KMS-11 (cell line): ENCODE results near the gene HTR3E.

ENCODE experiments used
- H2AFZ ChIP-seq: fragments of 200-600 bp; sonication (generic); 2 replicates; pipeline ENCODE4 v1.6.1; 2016; ENCODE audit warnings: antibody characterized with exemption, mixed run types, low read depth
- H3K27ac ChIP-seq: fragments of 200-600 bp; sonication (generic); 2 replicates; pipeline ENCODE4 v1.6.1; 2016; ENCODE audit warnings: mild to moderate bottlenecking, mixed run types
- H3K27me3 ChIP-seq: fragments of 200-600 bp; sonication (generic); 2 replicates; pipeline ENCODE4 v1.6.1; 2017; ENCODE audit warnings: mild to moderate bottlenecking, low read depth, mixed run types, moderate library complexity; ENCODE audit not compliant: insufficient read depth
- H3K36me3 ChIP-seq: fragments of 200-600 bp; sonication (generic); 2 replicates; pipeline ENCODE4 v1.6.1; 2017; ENCODE audit warnings: mild to moderate bottlenecking, mixed run types; ENCODE audit not compliant: insufficient read depth
- H3K4me1 ChIP-seq: fragments of 200-600 bp; sonication (generic); 2 replicates; pipeline ENCODE4 v1.6.1; 2016; ENCODE audit warnings: mild to moderate bottlenecking, low read depth, mixed run types; ENCODE audit not compliant: poor library complexity, severe bottlenecking
- H3K4me2 ChIP-seq: fragments of 200-600 bp; sonication (generic); 2 replicates; pipeline ENCODE4 v1.7.0; 2016; ENCODE audit warnings: mild to moderate bottlenecking, mixed run types
- H3K4me3 ChIP-seq: fragments of 200-600 bp; sonication (generic); IDR thresholded peaks from 2 replicates; pipeline ENCODE4 v1.6.1; 2017; ENCODE audit warnings: low read depth, low read length, mixed read lengths; ENCODE audit not compliant: insufficient read depth
- H3K79me2 ChIP-seq: fragments of 200-600 bp; sonication (generic); 2 replicates; pipeline ENCODE4 v1.6.1; 2016; ENCODE audit warnings: low read depth, mixed run types; ENCODE audit not compliant: insufficient read depth
- H3K9ac ChIP-seq: fragments of 200-600 bp; sonication (generic); 2 replicates; pipeline ENCODE4 v1.6.1; 2016; ENCODE audit warnings: mild to moderate bottlenecking, mixed run types
- H4K20me1 ChIP-seq: fragments of 200-600 bp; sonication (generic); 2 replicates; pipeline ENCODE4 v1.6.1; 2016; ENCODE audit warnings: mild to moderate bottlenecking, mixed run types; ENCODE audit not compliant: insufficient read depth
- TF ChIP-seq, protein P1 (sequence below): fragments of 200-600 bp; sonication (generic); conservative IDR thresholded peaks from 2 replicates; pipeline ENCODE4 v1.6.1; 2017; ENCODE audit warnings: low read depth, mild to moderate bottlenecking, antibody characterized with exemption, low read length, moderate library complexity, mixed read lengths

The HTR3E gene

DNA sequence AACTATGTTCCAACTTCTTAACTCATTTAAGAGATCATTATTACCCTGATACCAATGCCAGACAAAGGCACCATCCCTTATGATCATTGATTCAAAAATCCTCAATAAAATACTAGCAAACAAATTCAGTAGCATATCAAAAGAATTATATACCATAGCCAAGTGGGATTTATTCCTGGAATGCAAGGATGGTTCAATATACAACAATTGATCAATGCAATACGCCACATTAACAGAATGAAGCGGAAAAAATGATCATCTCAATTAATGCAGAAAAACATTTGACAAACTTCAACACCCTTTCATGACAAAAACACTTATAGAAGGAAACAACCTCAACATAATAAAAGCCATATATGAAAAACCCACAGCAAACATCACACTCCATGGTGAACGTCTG lies 4.7 kb upstream of the HTR3E start:
- H4K20me1 ChIP-seq = no peaks in the 10 kb centered on the region
- H3K4me2 ChIP-seq = no peak overlapping the region
- TF ChIP-seq, protein P1, sequence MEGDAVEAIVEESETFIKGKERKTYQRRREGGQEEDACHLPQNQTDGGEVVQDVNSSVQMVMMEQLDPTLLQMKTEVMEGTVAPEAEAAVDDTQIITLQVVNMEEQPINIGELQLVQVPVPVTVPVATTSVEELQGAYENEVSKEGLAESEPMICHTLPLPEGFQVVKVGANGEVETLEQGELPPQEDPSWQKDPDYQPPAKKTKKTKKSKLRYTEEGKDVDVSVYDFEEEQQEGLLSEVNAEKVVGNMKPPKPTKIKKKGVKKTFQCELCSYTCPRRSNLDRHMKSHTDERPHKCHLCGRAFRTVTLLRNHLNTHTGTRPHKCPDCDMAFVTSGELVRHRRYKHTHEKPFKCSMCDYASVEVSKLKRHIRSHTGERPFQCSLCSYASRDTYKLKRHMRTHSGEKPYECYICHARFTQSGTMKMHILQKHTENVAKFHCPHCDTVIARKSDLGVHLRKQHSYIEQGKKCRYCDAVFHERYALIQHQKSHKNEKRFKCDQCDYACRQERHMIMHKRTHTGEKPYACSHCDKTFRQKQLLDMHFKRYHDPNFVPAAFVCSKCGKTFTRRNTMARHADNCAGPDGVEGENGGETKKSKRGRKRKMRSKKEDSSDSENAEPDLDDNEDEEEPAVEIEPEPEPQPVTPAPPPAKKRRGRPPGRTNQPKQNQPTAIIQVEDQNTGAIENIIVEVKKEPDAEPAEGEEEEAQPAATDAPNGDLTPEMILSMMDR = no peak
- no peak overlapping the region for H2AFZ ChIP-seq
- H3K79me2 ChIP-seq = no peaks in the 10 kb centered on the region
- H3K9ac ChIP-seq = no peak overlapping the region
- H3K4me3 ChIP-seq = no peak overlapping the region
- no peaks in the 10 kb centered on the region for H3K27me3 ChIP-seq
- H3K4me1 ChIP-seq = no peaks in the 10 kb centered on the region
- H3K36me3 ChIP-seq = no peaks in the 10 kb centered on the region
- no peak overlapping the region for H3K27ac ChIP-seq

GRCh38 chr3:184097556-184097955 lies 692 bp downstream of the HTR3E start:
- TF ChIP-seq, protein P1 = no peak
- Histone ChIP-seq H2AFZ (no peak overlapping the region), H3K27me3 (no peaks in the 10 kb centered on the region), H4K20me1 (no peaks in the 10 kb centered on the region), H3K4me3 (no peak overlapping the region), H3K4me1 (no peaks in the 10 kb centered on the region), H3K36me3 (no peaks in the 10 kb centered on the region), H3K9ac (no peak overlapping the region), H3K4me2 (no peak overlapping the region), H3K79me2 (no peaks in the 10 kb centered on the region), H3K27ac (no peak overlapping the region)

GRCh38 chr3:184099806-184100686 lies 3.2 kb downstream of the HTR3E start:
- Histone ChIP-seq H3K27me3 (no peaks in the 10 kb centered on the region), H3K27ac (no peak overlapping the region), H2AFZ (no peak overlapping the region), H3K36me3 (no peaks in the 10 kb centered on the region), H3K4me2 (no peak overlapping the region), H3K79me2 (no peaks in the 10 kb centered on the region), H3K4me3 (no peak overlapping the region), H3K9ac (no peak overlapping the region), H4K20me1 (no peaks in the 10 kb centered on the region), H3K4me1 (no peaks in the 10 kb centered on the region)
- TF ChIP-seq, protein P1 = no peak

DNA sequence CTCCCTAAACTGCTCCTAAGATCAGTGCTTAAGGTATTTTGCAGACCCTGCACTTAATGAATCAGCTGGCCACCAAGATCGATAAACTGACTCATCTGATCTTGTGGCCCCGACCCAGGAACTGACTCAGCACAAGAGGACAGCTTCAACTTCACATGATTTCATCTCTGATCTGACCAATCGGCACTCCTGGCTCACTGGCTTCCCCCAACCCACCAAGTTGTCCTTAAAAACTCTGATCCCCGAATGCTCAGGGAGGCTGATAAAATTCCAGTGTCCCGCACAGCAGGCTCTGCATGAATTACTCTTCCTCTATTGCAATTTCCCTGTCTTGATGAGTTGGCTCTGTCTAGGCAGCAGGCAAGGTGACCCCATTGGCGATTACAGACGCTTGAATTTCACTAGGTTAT lies 13.5 kb downstream of the HTR3E start:
- Histone ChIP-seq H3K4me1 (no peaks in the 10 kb centered on the region), H4K20me1 (no peaks in the 10 kb centered on the region), H3K27me3 (no peaks in the 10 kb centered on the region), H3K79me2 (no peaks in the 10 kb centered on the region), H3K9ac (no peak overlapping the region), H2AFZ (0 out of 2 replicates have a peak overlapping the region, but pooled peaks have one; percentile 2), H3K4me3 (no peak overlapping the region), H3K36me3 (no peaks in the 10 kb centered on the region), H3K27ac (no peak overlapping the region), H3K4me2 (no peak overlapping the region)
- TF ChIP-seq, protein P1 = no peak
